CD4-positive, alpha-beta T cell treated with Interleukin-2 at 100 ng/mL for 4 hours (primary cell): ENCODE data around the gene SPATA22.
"Not testable (repeated sequence)": the region's sequence is repeated elsewhere in the genome, so short reads cannot be mapped to it uniquely, and the experiment has no call there.

Source experiments
- DNase-seq: peaks from one replicate; pipeline ENCODE4 v3.0.0-alpha.2; 2020; ENCODE audit warnings: low spot score

Gene SPATA22

GRCh38 chr17:3471599-3471998, at the start of gene SPATA22:
TSS of gene SPATA22 (minus strand) at chr17:3471819. CDS start at chr17:3469325, 2,494 bp downstream.
- no peak for DNase-seq

- DNase-seq, result not testable (repeated sequence)
Measured at GRCh38 chr17:3519472-3519871, 47.9 kb upstream of the SPATA22 start.

- peak; percentile 1 for DNase-seq
Measured at GRCh38 chr17:3514873-3515272, 43.3 kb upstream of the SPATA22 start.

GRCh38 chr17:3514167-3514566, 42.5 kb upstream of the SPATA22 start:
- not testable (repeated sequence) for DNase-seq

GRCh38 chr17:3513305-3514035, 41.9 kb upstream of the SPATA22 start:
- DNase-seq, result no peak

GRCh38 chr17:3512505-3513171, 41.0 kb upstream of the SPATA22 start:
- DNase-seq, result no peak

GRCh38 chr17:3511852-3512504, 40.4 kb upstream of the SPATA22 start:
- no peak for DNase-seq

GRCh38 chr17:3510090-3510489, 38.5 kb upstream of the SPATA22 start:
- no peak for DNase-seq

GRCh38 chr17:3507869-3508268, 36.2 kb upstream of the SPATA22 start:
- DNase-seq, result no peak

- no peak for DNase-seq
Measured at GRCh38 chr17:3507071-3507470, 35.5 kb upstream of the SPATA22 start.

- DNase-seq, result no peak
Measured at GRCh38 chr17:3506054-3506453, 34.4 kb upstream of the SPATA22 start.

- DNase-seq, result no peak
Measured at GRCh38 chr17:3505008-3505407, 33.4 kb upstream of the SPATA22 start.

- DNase-seq, result no peak
Measured at GRCh38 chr17:3503285-3503684, 31.7 kb upstream of the SPATA22 start.

GRCh38 chr17:3502466-3502865, 30.8 kb upstream of the SPATA22 start:
- DNase-seq, result no peak

GRCh38 chr17:3501344-3501743, 29.7 kb upstream of the SPATA22 start:
- DNase-seq, result no peak

- DNase-seq, result no peak
Measured at GRCh38 chr17:3497101-3497500, 25.5 kb upstream of the SPATA22 start.

- no peak for DNase-seq
Measured at GRCh38 chr17:3485481-3486068, 14.0 kb upstream of the SPATA22 start.

GRCh38 chr17:3482852-3483251, 11.2 kb upstream of the SPATA22 start:
- DNase-seq, result no peak

- no peak for DNase-seq
Measured at GRCh38 chr17:3479988-3480387, 8.4 kb upstream of the SPATA22 start.

- no peak for DNase-seq
Measured at GRCh38 chr17:3475812-3476610, 4.4 kb upstream of the SPATA22 start, which contains the start of gene ASPA. TSS of gene ASPA (plus strand) at chr17:3475997. CDS start at chr17:3476160, 163 bp downstream.

- DNase-seq, result no peak
Measured at GRCh38 chr17:3475251-3475685, 3.6 kb upstream of the SPATA22 start.

- no peak for DNase-seq
Measured at GRCh38 chr17:3474212-3474611, 2.6 kb upstream of the SPATA22 start.
